ENCODE results near the gene ASS1.

Gene ASS1

GRCh38 chr9:130519927-130520326 is 75.2 kb downstream of the ASS1 start:
- no peak overlapping the region for H4K8ac ChIP-seq (ENCODE audit: low read length)
- no peaks in the 10 kb centered on the region for H3K36me3 ChIP-seq (ENCODE audit: control insufficient read depth in 1 of 2, insufficient read depth in 2 of 2, low read depth in 1 of 2, low read length in 2 of 2)

GRCh38 chr9:130521715-130522114 is 77.0 kb downstream of the ASS1 start:
- no peak overlapping the region for H3K27ac ChIP-seq (ENCODE audit: low read length, poor library complexity, severe bottlenecking)
- no peak overlapping the region for H2BK5ac ChIP-seq (ENCODE audit: low read depth, low read length, poor library complexity, severe bottlenecking)
- no peak for DNase-seq
- H3K23ac ChIP-seq (ENCODE audit: low read length in 2 of 2), result no peak overlapping the region
- H3K27me3 ChIP-seq (ENCODE audit: control insufficient read depth in 1 of 2, insufficient read depth in 1 of 2, low read length in 2 of 2), result peaks cover 19 to 60% of the 10 kb centered on the region in 2 experiments
- no peak overlapping the region for H3K18ac ChIP-seq (ENCODE audit: low read depth in 1 of 2, low read length in 2 of 2)
- H3K4me2 ChIP-seq (ENCODE audit: low read length, poor library complexity, severe bottlenecking), result no peak overlapping the region
- 100% methylated on average over 5 of the region's 5 CpGs for WGBS
- H3K79me1 ChIP-seq (replicated peaks; ENCODE audit: low read length, poor library complexity, severe bottlenecking), result no peaks in the 10 kb centered on the region
- H4K8ac ChIP-seq (ENCODE audit: low read length), result no peak overlapping the region
- no peak overlapping the region for H3K14ac ChIP-seq (ENCODE audit: low read length in 2 of 2)
- no peak overlapping the region for H2AK5ac ChIP-seq (ENCODE audit: low read length, severe bottlenecking)
- no peak overlapping the region for H2BK15ac ChIP-seq (ENCODE audit: low read depth, poor library complexity, severe bottlenecking)
- no peak overlapping the region for H3K4ac ChIP-seq (ENCODE audit: low read depth in 1 of 2, low read length in 2 of 2)
- no peak overlapping the region for H2BK120ac ChIP-seq (ENCODE audit: low read depth, low read length)
- no peaks in the 10 kb centered on the region for H3K4me1 ChIP-seq (ENCODE audit: control insufficient read depth, insufficient read depth, low read depth, low read length)
- H2AFZ ChIP-seq (ENCODE audit: low read depth, low read length), result no peak overlapping the region
- no peak overlapping the region for H4K91ac ChIP-seq (ENCODE audit: low read length)
- H3K9ac ChIP-seq (ENCODE audit: low read length), result no peak overlapping the region
- H3K36me3 ChIP-seq (ENCODE audit: control insufficient read depth in 1 of 2, insufficient read depth in 2 of 2, low read depth in 1 of 2, low read length in 2 of 2), result no peaks in the 10 kb centered on the region
- H2BK12ac ChIP-seq (ENCODE audit: low read length in 2 of 2), result no peak overlapping the region
- no peaks in the 10 kb centered on the region for H3K9me3 ChIP-seq (ENCODE audit: control insufficient read depth, low read length)
- no peak overlapping the region for H3K4me3 ChIP-seq (ENCODE audit: insufficient read depth in 1 of 2, low read depth in 1 of 2, low read length in 2 of 2)

More at GRCh38 chr9:130519927-130520326, 75.2 kb downstream of the ASS1 start:
- Histone ChIP-seq H3K14ac (ENCODE audit: low read length in 2 of 2) (no peak overlapping the region), H3K79me1 (replicated peaks; ENCODE audit: low read length, poor library complexity, severe bottlenecking) (no peaks in the 10 kb centered on the region), H2BK15ac (ENCODE audit: low read depth, poor library complexity, severe bottlenecking) (no peak overlapping the region), H4K91ac (ENCODE audit: low read length) (no peak overlapping the region), H2BK5ac (ENCODE audit: low read depth, low read length, poor library complexity, severe bottlenecking) (no peak overlapping the region), H3K4me2 (ENCODE audit: low read length, poor library complexity, severe bottlenecking) (no peak overlapping the region), H3K9ac (ENCODE audit: low read length) (no peak overlapping the region), H2AK5ac (ENCODE audit: low read length, severe bottlenecking) (no peak overlapping the region), H2BK12ac (ENCODE audit: low read length in 2 of 2) (no peak overlapping the region), H3K27me3 (ENCODE audit: control insufficient read depth in 1 of 2, insufficient read depth in 1 of 2, low read length in 2 of 2) (peaks cover 10 to 53% of the 10 kb centered on the region in 2 experiments), H3K4me1 (ENCODE audit: control insufficient read depth, insufficient read depth, low read depth, low read length) (no peaks in the 10 kb centered on the region), H3K4me3 (ENCODE audit: insufficient read depth in 1 of 2, low read depth in 1 of 2, low read length in 2 of 2) (no peak overlapping the region), H3K18ac (ENCODE audit: low read depth in 1 of 2, low read length in 2 of 2) (no peak overlapping the region), H3K9me3 (ENCODE audit: control insufficient read depth, low read length) (no peaks in the 10 kb centered on the region), H2BK120ac (ENCODE audit: low read depth, low read length) (no peak overlapping the region), H3K23ac (ENCODE audit: low read length in 2 of 2) (no peak overlapping the region), H2AFZ (ENCODE audit: low read depth, low read length) (no peak overlapping the region), H3K4ac (ENCODE audit: low read depth in 1 of 2, low read length in 2 of 2) (no peak overlapping the region), H3K27ac (ENCODE audit: low read length, poor library complexity, severe bottlenecking) (no peak overlapping the region)
- 86% methylated on average over 5 of the region's 5 CpGs for WGBS
- DNase-seq, result no peak

GRCh38 chr9:130522233-130522808 is 77.6 kb downstream of the ASS1 start:
- H3K36me3 ChIP-seq (ENCODE audit: control insufficient read depth in 1 of 2, insufficient read depth in 2 of 2, low read depth in 1 of 2, low read length in 2 of 2), result no peaks in the 10 kb centered on the region
- H3K18ac ChIP-seq (ENCODE audit: low read depth in 1 of 2, low read length in 2 of 2), result no peak overlapping the region
- 73% methylated on average over 5 of the region's 7 CpGs for WGBS
- no peak overlapping the region for H2AK5ac ChIP-seq (ENCODE audit: low read length, severe bottlenecking)
- H3K4me3 ChIP-seq (ENCODE audit: insufficient read depth in 1 of 2, low read depth in 1 of 2, low read length in 2 of 2), result no peak overlapping the region
- H2BK5ac ChIP-seq (ENCODE audit: low read depth, low read length, poor library complexity, severe bottlenecking), result no peak overlapping the region
- peak; percentile 19 for DNase-seq
- H3K4me1 ChIP-seq (ENCODE audit: control insufficient read depth, insufficient read depth, low read depth, low read length), result peaks cover 1% of the 10 kb centered on the region
- no peak overlapping the region for H3K4ac ChIP-seq (ENCODE audit: low read depth in 1 of 2, low read length in 2 of 2)
- H2BK12ac ChIP-seq (ENCODE audit: low read length in 2 of 2), result no peak overlapping the region
- no peak overlapping the region for H2AFZ ChIP-seq (ENCODE audit: low read depth, low read length)
- H3K27ac ChIP-seq (ENCODE audit: low read length, poor library complexity, severe bottlenecking), result no peak overlapping the region
- no peak overlapping the region for H4K8ac ChIP-seq (ENCODE audit: low read length)
- H3K14ac ChIP-seq (ENCODE audit: low read length in 2 of 2), result no peak overlapping the region
- H3K9ac ChIP-seq (ENCODE audit: low read length), result no peak overlapping the region
- H2BK15ac ChIP-seq (ENCODE audit: low read depth, poor library complexity, severe bottlenecking), result no peak overlapping the region
- peak overlapping the region; percentile 3 for H4K91ac ChIP-seq (ENCODE audit: low read length)
- peaks cover 23 to 62% of the 10 kb centered on the region in 2 experiments for H3K27me3 ChIP-seq (ENCODE audit: control insufficient read depth in 1 of 2, insufficient read depth in 1 of 2, low read length in 2 of 2)
- no peaks in the 10 kb centered on the region for H3K79me1 ChIP-seq (replicated peaks; ENCODE audit: low read length, poor library complexity, severe bottlenecking)
- no peaks in the 10 kb centered on the region for H3K9me3 ChIP-seq (ENCODE audit: control insufficient read depth, low read length)
- no peak overlapping the region for H3K4me2 ChIP-seq (ENCODE audit: low read length, poor library complexity, severe bottlenecking)
- no peak overlapping the region for H2BK120ac ChIP-seq (ENCODE audit: low read depth, low read length)
- H3K23ac ChIP-seq (ENCODE audit: low read length in 2 of 2), result no peak overlapping the region

GRCh38 chr9:130523921-130524320 is 79.2 kb downstream of the ASS1 start:
- WGBS, result 57% methylated on average over 12 of the region's 12 CpGs
- DNase-seq, result no peak
- Histone ChIP-seq H3K23ac (ENCODE audit: low read length in 2 of 2) (no peak overlapping the region), H3K4ac (ENCODE audit: low read depth in 1 of 2, low read length in 2 of 2) (no peak overlapping the region), H3K9ac (ENCODE audit: low read length) (no peak overlapping the region), H3K4me2 (ENCODE audit: low read length, poor library complexity, severe bottlenecking) (no peak overlapping the region), H3K27me3 (ENCODE audit: control insufficient read depth in 1 of 2, insufficient read depth in 1 of 2, low read length in 2 of 2) (peaks cover 16 to 67% of the 10 kb centered on the region in 2 experiments), H4K91ac (ENCODE audit: low read length) (no peak overlapping the region), H2BK120ac (ENCODE audit: low read depth, low read length) (no peak overlapping the region), H3K79me1 (replicated peaks; ENCODE audit: low read length, poor library complexity, severe bottlenecking) (no peaks in the 10 kb centered on the region), H3K4me3 (ENCODE audit: insufficient read depth in 1 of 2, low read depth in 1 of 2, low read length in 2 of 2) (no peak overlapping the region), H3K9me3 (ENCODE audit: control insufficient read depth, low read length) (no peaks in the 10 kb centered on the region), H2BK15ac (ENCODE audit: low read depth, poor library complexity, severe bottlenecking) (no peak overlapping the region), H3K18ac (ENCODE audit: low read depth in 1 of 2, low read length in 2 of 2) (no peak overlapping the region), H2AK5ac (ENCODE audit: low read length, severe bottlenecking) (no peak overlapping the region), H3K27ac (ENCODE audit: low read length, poor library complexity, severe bottlenecking) (no peak overlapping the region), H2BK12ac (ENCODE audit: low read length in 2 of 2) (no peak overlapping the region), H3K36me3 (ENCODE audit: control insufficient read depth in 1 of 2, insufficient read depth in 2 of 2, low read depth in 1 of 2, low read length in 2 of 2) (no peaks in the 10 kb centered on the region), H3K14ac (ENCODE audit: low read length in 2 of 2) (no peak overlapping the region), H2AFZ (ENCODE audit: low read depth, low read length) (no peak overlapping the region), H4K8ac (ENCODE audit: low read length) (no peak overlapping the region), H3K4me1 (ENCODE audit: control insufficient read depth, insufficient read depth, low read depth, low read length) (peaks cover 1% of the 10 kb centered on the region), H2BK5ac (ENCODE audit: low read depth, low read length, poor library complexity, severe bottlenecking) (no peak overlapping the region)
